Measurements from ENCODE around the gene HBA2. TPM values are rescaled to one million over a fixed set of nuclear protein-coding genes. Genes with fewer than 3 reads are reported as not detected.
A peak's percentile ranks its signal among the peaks of the same experiment; 100 is the strongest.
"Not testable (repeated sequence)": the region's sequence is repeated elsewhere in the genome, so short reads cannot be mapped to it uniquely, and the experiment has no call there.

Gene HBA2
- under 1 TPM in 1 of 2 experiments, not detected in 1; 0.62 TPM for total RNA-seq

DNA sequence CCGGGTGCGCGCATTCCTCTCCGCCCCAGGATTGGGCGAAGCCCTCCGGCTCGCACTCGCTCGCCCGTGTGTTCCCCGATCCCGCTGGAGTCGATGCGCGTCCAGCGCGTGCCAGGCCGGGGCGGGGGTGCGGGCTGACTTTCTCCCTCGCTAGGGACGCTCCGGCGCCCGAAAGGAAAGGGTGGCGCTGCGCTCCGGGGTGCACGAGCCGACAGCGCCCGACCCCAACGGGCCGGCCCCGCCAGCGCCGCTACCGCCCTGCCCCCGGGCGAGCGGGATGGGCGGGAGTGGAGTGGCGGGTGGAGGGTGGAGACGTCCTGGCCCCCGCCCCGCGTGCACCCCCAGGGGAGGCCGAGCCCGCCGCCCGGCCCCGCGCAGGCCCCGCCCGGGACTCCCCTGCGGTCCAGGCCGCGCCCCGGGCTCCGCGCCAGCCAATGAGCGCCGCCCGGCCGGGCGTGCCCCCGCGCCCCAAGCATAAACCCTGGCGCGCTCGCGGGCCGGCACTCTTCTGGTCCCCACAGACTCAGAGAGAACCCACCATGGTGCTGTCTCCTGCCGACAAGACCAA is at the start of gene HBA2:
Gene HBA2 (plus strand): TSS at position 503 of the 568 bp plus-strand sequence. CDS start 37 bp downstream, at position 540.
- intact Hi-C loops (cut with micrococcal nuclease); H3K9me3 Mint-ChIP-seq; CTCF ChIA-PET; H3K27ac Mint-ChIP-seq; H3K4me3 Mint-ChIP-seq; H3K36me3 Mint-ChIP-seq (ENCODE audit: low read depth); DNase-seq: not testable (repeated sequence)
- Mint-ChIP-seq H3K27me3 (ENCODE audit: low read depth) (peaks cover 56% of the 10 kb centered on the region), H3K4me1 (ENCODE audit: low read depth) (peaks cover 19% of the 10 kb centered on the region)

DNA sequence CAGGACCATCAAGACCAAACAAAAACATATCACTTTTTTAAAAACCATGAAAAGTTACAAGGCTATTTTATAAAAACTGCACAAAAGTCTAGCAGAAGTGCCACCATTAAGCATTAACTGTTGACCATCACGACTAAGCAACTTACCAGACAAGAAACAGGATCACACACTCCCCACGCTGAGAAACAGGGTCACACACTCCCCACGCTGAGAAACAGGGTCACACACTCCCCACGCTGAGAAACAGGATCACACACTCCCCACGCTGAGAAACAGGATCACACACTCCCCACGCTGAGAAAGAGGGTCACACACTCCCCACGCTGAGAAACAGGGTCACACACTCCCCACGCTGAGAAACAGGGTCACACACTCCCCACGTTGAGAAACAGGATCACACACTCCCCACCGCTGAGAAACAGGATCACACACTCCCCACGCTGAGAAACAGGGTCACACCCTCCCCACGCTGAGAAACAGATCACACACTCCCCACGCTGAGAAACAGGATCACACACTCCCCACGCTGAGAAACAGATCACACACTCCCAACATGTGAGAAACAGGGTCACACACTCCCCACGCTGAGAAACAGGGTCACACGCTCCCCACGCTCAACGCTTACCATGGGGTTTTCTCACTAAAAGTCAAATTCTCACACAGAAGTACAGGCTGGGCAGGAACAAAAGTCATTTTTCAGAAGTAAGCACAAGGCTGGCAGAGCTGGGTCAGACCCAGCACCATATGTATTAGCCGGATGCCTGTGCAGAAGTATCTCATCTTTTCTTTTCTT is 48.9 kb upstream of the HBA2 start:
- H3K27ac Mint-ChIP-seq; H3K27me3 Mint-ChIP-seq (ENCODE audit: low read depth); H3K9me3 Mint-ChIP-seq; H3K4me3 Mint-ChIP-seq; H3K36me3 Mint-ChIP-seq (ENCODE audit: low read depth); DNase-seq; H3K4me1 Mint-ChIP-seq (ENCODE audit: low read depth); intact Hi-C loops (cut with micrococcal nuclease): not testable (repeated sequence)
- CTCF ChIA-PET, result interaction anchor here (0.5 to 1.5 kb wide), 2 partner anchors 16 to 17 kb away, joined by 6 read pairs; no protein-coding TSS in a partner anchor

- Mint-ChIP-seq H3K9me3 (no peaks in the 10 kb centered on the region), H3K27me3 (ENCODE audit: low read depth) (no peaks in the 10 kb centered on the region), H3K4me1 (ENCODE audit: low read depth) (peaks cover 6% of the 10 kb centered on the region), H3K36me3 (ENCODE audit: low read depth) (peaks cover 5% of the 10 kb centered on the region), H3K4me3 (no peak overlapping the region), H3K27ac (no peak overlapping the region)
- intact Hi-C loops (cut with micrococcal nuclease), result no loop called here
- no peak for DNase-seq
- CTCF ChIA-PET, result interaction anchor here (0.7 to 1.1 kb wide), 3 partner anchors 18 to 94 kb away, joined by 3 read pairs; no protein-coding TSS in a partner anchor
Measured at GRCh38 chr16:125011-125410, 47.7 kb upstream of the HBA2 start.

- CTCF ChIA-PET, result interaction anchor here (0.7 kb wide), 1 partner anchor 596 kb away, joined by 3 read pairs; no protein-coding TSS in a partner anchor
- no peak for DNase-seq
- Mint-ChIP-seq H3K4me1 (ENCODE audit: low read depth) (peaks cover 22% of the 10 kb centered on the region), H3K27ac (no peak overlapping the region), H3K27me3 (ENCODE audit: low read depth) (no peaks in the 10 kb centered on the region), H3K9me3 (no peaks in the 10 kb centered on the region), H3K4me3 (no peak overlapping the region), H3K36me3 (ENCODE audit: low read depth) (no peaks in the 10 kb centered on the region)
- intact Hi-C loops (cut with micrococcal nuclease), result no loop called here
Measured at GRCh38 chr16:129075-129474, 43.6 kb upstream of the HBA2 start.

- H3K27me3 Mint-ChIP-seq (ENCODE audit: low read depth), result no peaks in the 10 kb centered on the region
- H3K9me3 Mint-ChIP-seq, result no peaks in the 10 kb centered on the region
- no peak overlapping the region for H3K27ac Mint-ChIP-seq
- intact Hi-C loops (cut with micrococcal nuclease), result no loop called here
- CTCF ChIA-PET, result interaction anchor here (1.3 kb wide), 1 partner anchor 24 kb away, joined by 3 read pairs; no protein-coding TSS in a partner anchor
- no peaks in the 10 kb centered on the region for H3K36me3 Mint-ChIP-seq (ENCODE audit: low read depth)
- H3K4me1 Mint-ChIP-seq (ENCODE audit: low read depth), result peaks cover 30% of the 10 kb centered on the region
- no peak overlapping the region for H3K4me3 Mint-ChIP-seq
- no peak for DNase-seq
Measured at GRCh38 chr16:130533-131173, 42.0 kb upstream of the HBA2 start.

DNA sequence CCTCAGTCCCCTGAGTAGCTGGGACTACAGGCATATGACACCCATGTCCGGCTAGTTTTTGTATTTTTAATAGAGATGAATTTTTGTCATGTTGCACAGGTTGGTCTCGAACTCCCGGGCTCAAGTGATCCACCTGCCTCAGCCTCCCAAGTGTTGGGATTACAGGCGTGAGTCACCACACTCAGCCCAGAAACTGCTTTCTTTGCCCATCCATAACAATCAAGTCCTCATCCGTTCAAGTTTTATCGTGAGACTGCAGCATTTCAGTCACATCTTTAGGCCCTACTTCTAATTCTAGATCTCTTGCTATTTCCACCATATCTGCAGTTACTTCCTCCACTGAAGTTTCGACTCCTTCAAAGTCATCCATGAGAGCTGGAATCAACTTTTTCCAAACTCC is 40.6 kb upstream of the HBA2 start:
- no peak for DNase-seq
- no peak overlapping the region for H3K4me3 Mint-ChIP-seq
- intact Hi-C loops (cut with micrococcal nuclease), result no loop called here
- H3K27ac Mint-ChIP-seq, result no peak overlapping the region
- H3K9me3 Mint-ChIP-seq, result no peaks in the 10 kb centered on the region
- CTCF ChIA-PET, result no interaction called here
- peaks cover 38% of the 10 kb centered on the region for H3K4me1 Mint-ChIP-seq (ENCODE audit: low read depth)
- peaks cover 4% of the 10 kb centered on the region for H3K36me3 Mint-ChIP-seq (ENCODE audit: low read depth)
- no peaks in the 10 kb centered on the region for H3K27me3 Mint-ChIP-seq (ENCODE audit: low read depth)

DNA sequence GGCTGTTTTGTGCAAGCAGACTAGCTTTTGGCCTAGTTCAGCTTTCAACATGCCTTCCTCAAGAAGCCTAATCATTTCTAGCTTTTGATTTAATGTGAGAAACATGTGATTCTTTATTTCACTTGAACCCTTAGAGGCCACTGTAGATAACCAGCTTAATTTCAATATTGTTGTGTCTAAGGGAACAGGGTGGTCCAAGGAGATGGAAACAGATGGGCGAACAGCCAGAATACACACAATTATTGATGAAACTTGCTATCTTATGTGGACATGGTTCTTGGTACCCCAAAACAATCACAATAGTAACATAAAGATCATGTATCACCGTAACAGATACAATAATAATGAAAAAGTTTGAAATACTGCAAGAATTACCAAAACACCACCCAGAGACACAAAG is 39.0 kb upstream of the HBA2 start:
- H3K27ac Mint-ChIP-seq, result no peak overlapping the region
- peaks cover 41% of the 10 kb centered on the region for H3K4me1 Mint-ChIP-seq (ENCODE audit: low read depth)
- DNase-seq, result no peak
- H3K9me3 Mint-ChIP-seq, result no peaks in the 10 kb centered on the region
- no peak overlapping the region for H3K4me3 Mint-ChIP-seq
- intact Hi-C loops (cut with micrococcal nuclease), result no loop called here
- H3K36me3 Mint-ChIP-seq (ENCODE audit: low read depth), result peaks cover 7% of the 10 kb centered on the region
- no peaks in the 10 kb centered on the region for H3K27me3 Mint-ChIP-seq (ENCODE audit: low read depth)
- CTCF ChIA-PET, result interaction anchor here (1.0 to 2.0 kb wide), 2 partner anchors 17 to 26 kb away, joined by 3 to 7 read pairs; no protein-coding TSS in a partner anchor

GRCh38 chr16:138049-138417 is 34.6 kb upstream of the HBA2 start:
- Mint-ChIP-seq H3K9me3 (no peaks in the 10 kb centered on the region), H3K27ac (no peak overlapping the region), H3K36me3 (ENCODE audit: low read depth) (peaks cover 8% of the 10 kb centered on the region), H3K4me3 (peak overlapping the region; percentile 81), H3K4me1 (ENCODE audit: low read depth) (peaks cover 27% of the 10 kb centered on the region), H3K27me3 (ENCODE audit: low read depth) (no peaks in the 10 kb centered on the region)
- peak; percentile 22 for DNase-seq
- intact Hi-C loops (cut with micrococcal nuclease), result loop anchor here (1.0 kb wide), 1 partner anchor 85 kb away; the partner anchor contains the start of genes POLR3K and SNRNP25
- CTCF ChIA-PET, result interaction anchor here (1.4 kb wide), 1 partner anchor 31 kb away, joined by 3 read pairs; no protein-coding TSS in a partner anchor

DNA sequence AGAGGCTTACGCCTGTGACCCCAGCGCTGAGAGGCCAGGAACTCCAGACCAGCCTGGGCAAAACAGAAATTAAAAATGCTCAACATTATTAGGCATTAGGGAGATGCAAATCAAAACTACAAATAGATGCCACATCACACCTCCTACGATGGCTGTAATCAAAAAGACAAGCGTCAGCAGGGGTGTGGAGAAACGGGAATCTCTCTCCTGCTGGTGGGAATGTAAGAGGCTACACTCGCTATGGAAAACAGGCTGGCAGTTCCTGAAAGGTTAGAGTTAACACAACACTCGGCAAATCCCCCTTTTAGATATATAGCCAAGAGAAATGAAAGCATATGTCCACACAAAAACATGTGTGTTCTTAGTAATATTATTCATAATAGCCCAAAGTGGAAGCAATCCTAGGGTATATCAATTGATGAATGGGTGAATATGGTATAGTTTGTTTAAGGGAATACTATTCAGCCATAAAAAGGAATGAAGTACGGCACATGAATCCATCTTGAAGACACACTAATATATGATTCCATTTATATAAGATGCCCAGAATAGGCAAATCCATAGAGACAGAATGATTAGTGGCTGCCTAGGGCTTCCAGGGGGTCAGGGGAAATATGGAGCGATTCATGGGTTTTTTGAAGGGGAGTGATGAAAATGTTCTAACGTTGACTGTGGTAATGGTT is 32.4 kb upstream of the HBA2 start:
- H3K27ac Mint-ChIP-seq, result no peak overlapping the region
- DNase-seq, result no peak
- H3K27me3 Mint-ChIP-seq (ENCODE audit: low read depth), result no peaks in the 10 kb centered on the region
- no peaks in the 10 kb centered on the region for H3K9me3 Mint-ChIP-seq
- CTCF ChIA-PET, result no interaction called here
- H3K4me1 Mint-ChIP-seq (ENCODE audit: low read depth), result peaks cover 13% of the 10 kb centered on the region
- H3K4me3 Mint-ChIP-seq, result peak overlapping the region; percentile 28
- H3K36me3 Mint-ChIP-seq (ENCODE audit: low read depth), result peaks cover 8% of the 10 kb centered on the region
- intact Hi-C loops (cut with micrococcal nuclease), result no loop called here

DNA sequence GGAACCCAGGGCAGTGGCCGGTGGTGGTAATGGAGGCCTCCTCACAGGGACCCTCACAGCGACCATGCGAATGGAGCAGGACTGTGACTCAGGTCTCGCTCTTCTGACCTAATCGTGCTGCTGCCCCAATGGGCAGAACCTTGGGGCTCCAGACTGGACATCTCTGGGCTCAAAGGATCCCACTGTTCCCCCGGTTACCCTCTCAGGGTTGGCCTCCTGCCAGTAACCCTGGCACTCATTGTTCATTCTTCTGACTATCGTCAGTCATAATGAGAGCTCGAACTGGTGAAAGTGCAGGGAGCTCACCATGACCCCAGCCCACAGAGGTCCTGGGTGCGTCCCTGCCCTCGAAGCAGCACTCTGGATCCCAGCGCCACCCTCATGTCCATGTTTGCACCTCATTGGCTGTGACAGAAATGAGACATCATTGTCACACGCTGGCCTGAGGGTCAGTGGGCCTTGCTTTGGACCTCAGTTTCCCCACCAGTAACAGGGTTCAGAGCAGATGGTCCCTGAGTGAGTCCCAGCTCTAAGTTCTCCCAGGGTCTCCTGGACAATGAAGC is 30.2 kb upstream of the HBA2 start:
- Mint-ChIP-seq H3K9me3 (no peaks in the 10 kb centered on the region), H3K4me1 (ENCODE audit: low read depth) (peaks cover 2% of the 10 kb centered on the region), H3K27ac (no peak overlapping the region), H3K4me3 (no peak overlapping the region), H3K36me3 (ENCODE audit: low read depth) (peaks cover 4% of the 10 kb centered on the region), H3K27me3 (ENCODE audit: low read depth) (no peaks in the 10 kb centered on the region)
- DNase-seq, result no peak
- CTCF ChIA-PET, result interaction anchor here (0.6 to 1.8 kb wide), 3 partner anchors 25 to 219 kb away, joined by 3 to 4 read pairs (median 3); no protein-coding TSS in a partner anchor
- intact Hi-C loops (cut with micrococcal nuclease), result no loop called here

DNA sequence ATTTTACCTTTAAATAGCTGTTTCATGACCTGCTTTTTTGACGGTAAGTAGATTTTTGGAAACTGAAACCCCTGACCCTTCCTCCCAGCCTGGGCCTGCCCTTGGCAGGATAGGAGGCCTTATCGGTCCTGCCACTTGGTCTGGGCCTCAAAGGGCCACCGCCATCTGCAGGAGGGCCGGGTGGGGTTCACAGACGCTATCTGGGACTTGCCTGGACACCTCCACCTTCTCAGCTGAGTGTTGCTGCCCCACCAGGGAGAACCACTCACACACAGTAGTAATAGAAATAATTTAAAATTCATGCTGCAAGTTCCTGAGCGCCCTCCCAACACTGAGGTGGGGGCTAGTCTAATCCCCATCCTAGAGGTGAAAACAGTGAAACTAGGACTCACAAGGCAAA is 29.6 kb upstream of the HBA2 start:
- CTCF ChIA-PET, result interaction anchor here (1.2 to 1.8 kb wide), 2 partner anchors 26 to 219 kb away, joined by 3 to 4 read pairs; no protein-coding TSS in a partner anchor
- DNase-seq, result no peak
- Mint-ChIP-seq H3K4me3 (no peak overlapping the region), H3K36me3 (ENCODE audit: low read depth) (peaks cover 2% of the 10 kb centered on the region), H3K27me3 (ENCODE audit: low read depth) (no peaks in the 10 kb centered on the region), H3K9me3 (no peaks in the 10 kb centered on the region), H3K4me1 (ENCODE audit: low read depth) (peaks cover 2% of the 10 kb centered on the region), H3K27ac (no peak overlapping the region)
- intact Hi-C loops (cut with micrococcal nuclease), result no loop called here
